HUES6 (cell line): ENCODE measurements around the gene PGLYRP2.

ENCODE experiments used
- H3K27ac ChIP-seq: 2 replicates; pipeline ENCODE4 v1.7.0; 2013; ENCODE audit warnings: low read depth, mild to moderate bottlenecking, low read length, inconsistent platforms
- H3K27me3 ChIP-seq: 2 replicates; pipeline ENCODE4 v1.6.1; 2013; ENCODE audit warnings: low read length; ENCODE audit not compliant: control insufficient read depth, insufficient read depth
- H3K36me3 ChIP-seq: 2 replicates; pipeline ENCODE4 v1.6.1; 2013; ENCODE audit warnings: low read length; ENCODE audit not compliant: control insufficient read depth, insufficient read depth
- H3K4me1 ChIP-seq: 2 replicates; pipeline ENCODE4 v1.6.1; 2013; ENCODE audit warnings: low read length; ENCODE audit not compliant: control insufficient read depth, insufficient read depth
- H3K4me3 ChIP-seq: 2 replicates; pipeline ENCODE4 v1.5.1; 2013; ENCODE audit warnings: low read depth, low read length
- H3K9ac ChIP-seq: one replicate; pipeline ENCODE4 v1.6.1; 2013; ENCODE audit warnings: mild to moderate bottlenecking, low read length
- H3K9me3 ChIP-seq: 2 replicates; pipeline ENCODE4 v1.6.1; 2013; ENCODE audit warnings: low read depth, low read length; ENCODE audit not compliant: control insufficient read depth, insufficient read depth

The PGLYRP2 gene

GRCh38 chr19:15444505-15445226 is 34.6 kb downstream of the PGLYRP2 start:
- H3K4me1 ChIP-seq, result peaks cover 4% of the 10 kb centered on the region; the same call in 1 of the 2 replicates
- no peak overlapping the region for H3K4me3 ChIP-seq
- H3K36me3 ChIP-seq, result no peaks in the 10 kb centered on the region
- no peaks in the 10 kb centered on the region for H3K27me3 ChIP-seq
- H3K9me3 ChIP-seq, result no peaks in the 10 kb centered on the region
- H3K27ac ChIP-seq, result no peak overlapping the region
- H3K9ac ChIP-seq, result no peak overlapping the region

- H3K27me3 ChIP-seq, result no peaks in the 10 kb centered on the region
- no peaks in the 10 kb centered on the region for H3K36me3 ChIP-seq
- H3K4me1 ChIP-seq, result peaks cover 4% of the 10 kb centered on the region; the same call in 1 of the 2 replicates
- no peaks in the 10 kb centered on the region for H3K9me3 ChIP-seq
- H3K4me3 ChIP-seq, result no peak overlapping the region
- H3K9ac ChIP-seq, result no peak overlapping the region
- H3K27ac ChIP-seq, result no peak overlapping the region
These were observed 35.5 kb downstream of the PGLYRP2 start for GRCh38 chr19:15443838-15444237.

GRCh38 chr19:15443325-15443724 is 36.0 kb downstream of the PGLYRP2 start:
- no peaks in the 10 kb centered on the region for H3K27me3 ChIP-seq
- H3K27ac ChIP-seq, result no peak overlapping the region
- no peaks in the 10 kb centered on the region for H3K36me3 ChIP-seq
- no peak overlapping the region for H3K4me3 ChIP-seq
- H3K9ac ChIP-seq, result no peak overlapping the region
- 0 out of 2 replicates have a peak, but pooled peaks cover under 1% of the 10 kb centered on the region for H3K4me1 ChIP-seq
- H3K9me3 ChIP-seq, result no peaks in the 10 kb centered on the region

- no peaks in the 10 kb centered on the region for H3K9me3 ChIP-seq
- no peak overlapping the region for H3K9ac ChIP-seq
- no peak overlapping the region for H3K4me3 ChIP-seq
- H3K27me3 ChIP-seq, result no peaks in the 10 kb centered on the region
- H3K36me3 ChIP-seq, result no peaks in the 10 kb centered on the region
- no peaks in the 10 kb centered on the region for H3K4me1 ChIP-seq
- H3K27ac ChIP-seq, result no peak overlapping the region
These were observed 37.0 kb downstream of the PGLYRP2 start for GRCh38 chr19:15442142-15442920.

- Histone ChIP-seq H3K27ac (no peak overlapping the region), H3K36me3 (no peaks in the 10 kb centered on the region), H3K4me1 (no peaks in the 10 kb centered on the region; the same call in 1 of the 2 replicates), H3K9ac (no peak overlapping the region), H3K9me3 (no peaks in the 10 kb centered on the region), H3K27me3 (no peaks in the 10 kb centered on the region), H3K4me3 (no peak overlapping the region)
These were observed 38.0 kb downstream of the PGLYRP2 start for GRCh38 chr19:15441317-15441716.

- H3K4me1 ChIP-seq, result no peaks in the 10 kb centered on the region; the same call in 1 of the 2 replicates
- no peaks in the 10 kb centered on the region for H3K9me3 ChIP-seq
- H3K27ac ChIP-seq, result no peak overlapping the region
- H3K27me3 ChIP-seq, result no peaks in the 10 kb centered on the region
- no peaks in the 10 kb centered on the region for H3K36me3 ChIP-seq
- no peak overlapping the region for H3K4me3 ChIP-seq
- H3K9ac ChIP-seq, result no peak overlapping the region
These were observed 39.3 kb downstream of the PGLYRP2 start for GRCh38 chr19:15439821-15440641.

- H3K36me3 ChIP-seq, result no peaks in the 10 kb centered on the region
- H3K27me3 ChIP-seq, result no peaks in the 10 kb centered on the region
- H3K27ac ChIP-seq, result no peak overlapping the region
- H3K4me3 ChIP-seq, result no peak overlapping the region
- H3K9ac ChIP-seq, result no peak overlapping the region
- H3K4me1 ChIP-seq, result no peaks in the 10 kb centered on the region; the same call in 1 of the 2 replicates
- no peaks in the 10 kb centered on the region for H3K9me3 ChIP-seq
These were observed 40.1 kb downstream of the PGLYRP2 start for GRCh38 chr19:15439078-15439799.

- Histone ChIP-seq H3K27ac (no peak overlapping the region), H3K9ac (no peak overlapping the region), H3K9me3 (no peaks in the 10 kb centered on the region), H3K4me1 (peaks cover 2% of the 10 kb centered on the region), H3K27me3 (no peaks in the 10 kb centered on the region), H3K36me3 (no peaks in the 10 kb centered on the region), H3K4me3 (no peak overlapping the region)
These were observed 40.7 kb downstream of the PGLYRP2 start for GRCh38 chr19:15438577-15438976.

- Histone ChIP-seq H3K36me3 (no peaks in the 10 kb centered on the region), H3K9ac (no peak overlapping the region), H3K9me3 (no peaks in the 10 kb centered on the region), H3K4me3 (no peak overlapping the region), H3K27me3 (no peaks in the 10 kb centered on the region), H3K27ac (no peak overlapping the region), H3K4me1 (peaks cover 5% of the 10 kb centered on the region)
These were observed 41.2 kb downstream of the PGLYRP2 start for GRCh38 chr19:15438124-15438496.

- no peak overlapping the region for H3K27ac ChIP-seq
- H3K4me1 ChIP-seq, result peaks cover 5% of the 10 kb centered on the region
- H3K36me3 ChIP-seq, result no peaks in the 10 kb centered on the region
- H3K27me3 ChIP-seq, result no peaks in the 10 kb centered on the region
- no peak overlapping the region for H3K9ac ChIP-seq
- no peaks in the 10 kb centered on the region for H3K9me3 ChIP-seq
- H3K4me3 ChIP-seq, result no peak overlapping the region
These were observed 41.8 kb downstream of the PGLYRP2 start for GRCh38 chr19:15437355-15438123.
